GM12878 (cell line): Measurements from ENCODE around the gene HS3ST6. TPM values are rescaled to one million over a fixed set of nuclear protein-coding genes. Genes with fewer than 3 reads are reported as not detected.

Experiments used
- ATAC-seq: fragments of 200-7000 bp; cut with Tn5 transposase; 3 replicates; pipeline ENCODE4 v1.9.1; 2020; ENCODE audit warnings: mild to moderate bottlenecking, moderate library complexity
- BruUV-seq: library from RNA; stranded (reverse); fragments of 400-500 nt; replicated peaks from 2 replicates; lab custom pipeline; 2021; lab: Mats Ljungman, UMichigan
- CTCF ChIA-PET: fragments of 300-600 bp; sonication (Branson Sonifier 250); formaldehyde crosslinking; extraction: SDS; loops from one replicate; lab custom pipeline; 2021; ENCODE audit warnings: inconsistent platforms; lab: Yijun Ruan, JAX
- POLR2A ChIA-PET: fragments of 350-600 bp; formaldehyde crosslinking; extraction: SDS; loops from one replicate; lab custom pipeline; 2021; ENCODE audit warnings: inconsistent platforms; lab: Charles Lee
- RAD21 ChIA-PET: fragments of 300-600 bp; sonication (Branson Sonifier 250); formaldehyde crosslinking; loops from one replicate; lab custom pipeline; 2023; ENCODE audit warnings: antibody characterized with exemption; ENCODE audit not compliant: unreplicated experiment; lab: Charles Lee
- SMC1A ChIA-PET: fragments of 300-600 bp; sonication (Branson Sonifier 250); formaldehyde crosslinking; loops from one replicate; lab custom pipeline; 2023; ENCODE audit not compliant: unreplicated experiment, uncharacterized antibody; lab: Charles Lee
- DNase-seq: peaks from one replicate; pipeline ENCODE4 v3.0.0-alpha.2; 2011; ENCODE audit warnings: low read depth, low spot score
- FAIRE-seq: peaks from 3 replicates; lab custom pipeline; 2011; peaks lifted over from hg19 to GRCh38; lab: Jason Lieb, UNC
- H2AFZ ChIP-seq: 2 replicates; pipeline ENCODE4 v1.6.0; 2011; ENCODE audit warnings: low read depth, low read length, control low read depth; ENCODE audit not compliant: control insufficient read depth
- H3K27ac ChIP-seq: 2 replicates; pipeline ENCODE4 v1.5.1; 2011; ENCODE audit warnings: control low read depth; ENCODE audit not compliant: control insufficient read depth, insufficient read depth
- H3K27me3 ChIP-seq, 2 experiments: replicated peaks in 1 of 2; 2 replicates each; pipeline versions ENCODE4 v1.6.0 to v1.6.1; 2011; ENCODE audit warnings: low read length in 1 of 2; ENCODE audit not compliant: control insufficient read depth in 2 of 2, insufficient read depth in 2 of 2
- H3K36me3 ChIP-seq, 2 experiments: 2 replicates each; pipeline ENCODE4 v1.5.1; 2011; ENCODE audit warnings: low read length in 1 of 2; ENCODE audit not compliant: control insufficient read depth in 2 of 2, insufficient read depth in 2 of 2
- H3K4me1 ChIP-seq: 2 replicates; pipeline ENCODE4 v1.6.1; 2011; ENCODE audit warnings: mild to moderate bottlenecking, low read length, moderate library complexity, mixed read lengths; ENCODE audit not compliant: control insufficient read depth, insufficient read depth
- H3K4me2 ChIP-seq: 2 replicates; pipeline ENCODE4 v1.6.0; 2011; ENCODE audit warnings: control low read depth; ENCODE audit not compliant: control insufficient read depth, insufficient read depth
- H3K4me3 ChIP-seq: fragments of 200-600 bp; sonication (generic); 2 replicates; pipeline ENCODE4 v1.5.1; 2016
- H3K79me2 ChIP-seq: 2 replicates; pipeline ENCODE4 v1.6.0; 2011; ENCODE audit warnings: low read length; ENCODE audit not compliant: control insufficient read depth, insufficient read depth
- H3K9ac ChIP-seq: 2 replicates; pipeline ENCODE4 v1.8.0; 2011; ENCODE audit warnings: low read length, control low read depth, mixed read lengths; ENCODE audit not compliant: control insufficient read depth, insufficient read depth
- H3K9me3 ChIP-seq: replicated peaks from 3 replicates; pipeline ENCODE4 v1.5.1; 2011; ENCODE audit warnings: mild to moderate bottlenecking, low read length; ENCODE audit not compliant: control insufficient read depth, insufficient read depth
- H4K20me1 ChIP-seq: 2 replicates; pipeline ENCODE4 v1.6.0; 2011; ENCODE audit not compliant: control insufficient read depth, insufficient read depth
- BCL3 ChIP-seq: IDR thresholded peaks from 2 replicates; pipeline ENCODE4 v1.6.1; 2011; ENCODE audit warnings: borderline replicate concordance, low read depth, mild to moderate bottlenecking, moderate library complexity, low read length; ENCODE audit not compliant: insufficient read depth, poor library complexity, severe bottlenecking
- EED ChIP-seq: sonication (generic); IDR thresholded peaks from 2 replicates; pipeline ENCODE4 v1.6.1; 2016; ENCODE audit warnings: antibody characterized with exemption, low read depth
- FOXK2 ChIP-seq: fragments of 450-650 bp; IDR thresholded peaks from 2 replicates; pipeline ENCODE4 v1.6.1; 2017; ENCODE audit warnings: mild to moderate bottlenecking, moderate library complexity
- JUNB ChIP-seq: IDR thresholded peaks from 2 replicates; pipeline ENCODE4 v1.6.1; 2016; ENCODE audit warnings: antibody characterized with exemption, mild to moderate bottlenecking
- NR2F1 ChIP-seq: fragments of 450-650 bp; conservative IDR thresholded peaks from 2 replicates; pipeline ENCODE4 v1.6.1; 2017; ENCODE audit warnings: mild to moderate bottlenecking
- STAT1 ChIP-seq: fragments of 450-650 bp; conservative IDR thresholded peaks from 2 replicates; pipeline ENCODE4 v1.6.1; 2014; ENCODE audit warnings: antibody characterized with exemption, mild to moderate bottlenecking
- TARDBP ChIP-seq: IDR thresholded peaks from 2 replicates; pipeline ENCODE4 v1.6.1; 2016; ENCODE audit warnings: borderline replicate concordance
- TCF12 ChIP-seq: IDR thresholded peaks from 2 replicates; pipeline ENCODE4 v1.6.1; 2011; ENCODE audit warnings: low read depth, mild to moderate bottlenecking, low read length
- TCF7 ChIP-seq: IDR thresholded peaks from 2 replicates; pipeline ENCODE4 v1.6.1; 2014; ENCODE audit warnings: antibody characterized with exemption, borderline replicate concordance
- ZNF217 ChIP-seq: fragments of 450-650 bp; IDR thresholded peaks from 2 replicates; pipeline ENCODE4 v1.6.1; 2017; ENCODE audit warnings: antibody characterized with exemption, mild to moderate bottlenecking
- WGBS: methylation state at CpG from one replicate; pipeline ENCODE4 v1.1.6; 2016; ENCODE audit warnings: low lambda C conversion rate; ENCODE audit not compliant: insufficient replicate concordance, insufficient coverage; ENCODE audit errors: missing lambda C conversion rate; 5-methylcytosine and 5-hydroxymethylcytosine counted together
- in situ Hi-C: fragments of 300-500 bp; cut with MboI; formaldehyde crosslinking; loops from 9 replicates; pipeline ENCODE4 v1.14.3; 2018; ENCODE audit warnings: mixed read lengths
- intact Hi-C: fragments of 100-400 bp; cut with micrococcal nuclease; formaldehyde crosslinking; loops from one replicate; pipeline ENCODE4 v1.14.2; 2022; ENCODE audit not compliant: unreplicated experiment
- polyA plus RNA-seq, 11 experiments: library from polyadenylated mRNA; depleted of rRNA in 4 of 11; unstranded in 6 of 11; stranded (reverse) in 5 of 11; fragments of >200 nt; fragmentation: Nextera tagmentation in 4 of 11; fragmentation: Illumina TruSeq in 1 of 11; extraction: Ambion mirVana in 4 of 11; extraction: Trizol in 1 of 11; gene quantifications; 1 replicate in 1 of 11; 2 replicates in 10 of 11; pipeline versions ENCODE4 v1.2.1 to v1.2.3, GENCODE V29; 2011 to 2016; ENCODE audit warnings: inconsistent platforms in 2 of 11, missing spikeins in 2 of 11, low read depth in 1 of 11
- total RNA-seq, 4 experiments: library from RNA; depleted of rRNA in 3 of 4; stranded (reverse); fragments of >200 nt in 3 of 4; fragmentation: Illumina TruSeq in 1 of 4; extraction: Trizol in 1 of 4; gene quantifications; 2 replicates each; pipeline versions ENCODE4 v1.2.1 to v1.2.3, GENCODE V29; 2013 to 2021
- TF ChIP-seq, protein P1 (sequence below): fragments of 450-650 bp; IDR thresholded peaks from 2 replicates; pipeline ENCODE4 v1.6.1; 2016; ENCODE audit warnings: mild to moderate bottlenecking, moderate library complexity, borderline replicate concordance
- TF ChIP-seq, protein P2 (sequence below): IDR thresholded peaks from 2 replicates; pipeline ENCODE4 v1.6.1; 2012; ENCODE audit warnings: low read depth, low read length, improper control_type of control experiment
- TF ChIP-seq, protein P3 (sequence below): fragments of 450-650 bp; IDR thresholded peaks from 2 replicates; pipeline ENCODE4 v1.6.1; 2017; ENCODE audit warnings: mild to moderate bottlenecking, low read depth, inconsistent platforms; ENCODE audit not compliant: poor library complexity, severe bottlenecking
- TF ChIP-seq, protein P4 (sequence below): fragments of 450-650 bp; IDR thresholded peaks from 2 replicates; pipeline ENCODE4 v1.6.1; 2017; ENCODE audit warnings: mild to moderate bottlenecking

The HS3ST6 gene
- total and polyA plus RNA-seq, 10 of the 15 experiments (the other 5 are each of a cell fraction or from before 2014, with no cell fraction given) = not detected

- FAIRE-seq (no peak), DNase-seq (no peak), ATAC-seq (no peak)
- Histone ChIP-seq H4K20me1 (no peaks in the 10 kb centered on the region), H3K4me2 (no peak overlapping the region), H3K4me1 (peaks cover 12% of the 10 kb centered on the region), H3K36me3 (no peaks in the 10 kb centered on the region), H3K4me3 (no peak overlapping the region), H3K9me3 (no peaks in the 10 kb centered on the region), H3K9ac (no peak overlapping the region), H2AFZ (no peak overlapping the region), H3K79me2 (no peaks in the 10 kb centered on the region), H3K27ac (no peak overlapping the region), H3K27me3 (no peaks in the 10 kb centered on the region)
- in situ Hi-C loops = no loop called here
- no TSS peak for BruUV-seq
- ChIA-PET RAD21 (no interaction called here), CTCF (interaction anchor here (0.6 to 2.4 kb wide), 3 partner anchors 15 to 1225 kb away, joined by 3 to 8 read pairs (median 3); no protein-coding TSS in a partner anchor), SMC1A (interaction anchor here (1.8 to 2.9 kb wide), 2 partner anchors 12 to 66 kb away, joined by 3 to 6 read pairs; no protein-coding TSS in a partner anchor), POLR2A (no interaction called here)
- intact Hi-C loops = no loop called here
- WGBS = 46% methylated on average over 11 of the region's 11 CpGs
- no peak for TF ChIP-seq STAT1
- no peak for TF ChIP-seq TCF12
- TF ChIP-seq, protein P1, sequence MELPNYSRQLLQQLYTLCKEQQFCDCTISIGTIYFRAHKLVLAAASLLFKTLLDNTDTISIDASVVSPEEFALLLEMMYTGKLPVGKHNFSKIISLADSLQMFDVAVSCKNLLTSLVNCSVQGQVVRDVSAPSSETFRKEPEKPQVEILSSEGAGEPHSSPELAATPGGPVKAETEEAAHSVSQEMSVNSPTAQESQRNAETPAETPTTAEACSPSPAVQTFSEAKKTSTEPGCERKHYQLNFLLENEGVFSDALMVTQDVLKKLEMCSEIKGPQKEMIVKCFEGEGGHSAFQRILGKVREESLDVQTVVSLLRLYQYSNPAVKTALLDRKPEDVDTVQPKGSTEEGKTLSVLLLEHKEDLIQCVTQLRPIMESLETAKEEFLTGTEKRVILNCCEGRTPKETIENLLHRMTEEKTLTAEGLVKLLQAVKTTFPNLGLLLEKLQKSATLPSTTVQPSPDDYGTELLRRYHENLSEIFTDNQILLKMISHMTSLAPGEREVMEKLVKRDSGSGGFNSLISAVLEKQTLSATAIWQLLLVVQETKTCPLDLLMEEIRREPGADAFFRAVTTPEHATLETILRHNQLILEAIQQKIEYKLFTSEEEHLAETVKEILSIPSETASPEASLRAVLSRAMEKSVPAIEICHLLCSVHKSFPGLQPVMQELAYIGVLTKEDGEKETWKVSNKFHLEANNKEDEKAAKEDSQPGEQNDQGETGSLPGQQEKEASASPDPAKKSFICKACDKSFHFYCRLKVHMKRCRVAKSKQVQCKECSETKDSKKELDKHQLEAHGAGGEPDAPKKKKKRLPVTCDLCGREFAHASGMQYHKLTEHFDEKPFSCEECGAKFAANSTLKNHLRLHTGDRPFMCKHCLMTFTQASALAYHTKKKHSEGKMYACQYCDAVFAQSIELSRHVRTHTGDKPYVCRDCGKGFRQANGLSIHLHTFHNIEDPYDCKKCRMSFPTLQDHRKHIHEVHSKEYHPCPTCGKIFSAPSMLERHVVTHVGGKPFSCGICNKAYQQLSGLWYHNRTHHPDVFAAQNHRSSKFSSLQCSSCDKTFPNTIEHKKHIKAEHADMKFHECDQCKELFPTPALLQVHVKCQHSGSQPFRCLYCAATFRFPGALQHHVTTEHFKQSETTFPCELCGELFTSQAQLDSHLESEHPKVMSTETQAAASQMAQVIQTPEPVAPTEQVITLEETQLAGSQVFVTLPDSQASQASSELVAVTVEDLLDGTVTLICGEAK = no peak
- TF ChIP-seq TARDBP = no peak
- TF ChIP-seq EED = no peak
- TF ChIP-seq, protein P2, sequence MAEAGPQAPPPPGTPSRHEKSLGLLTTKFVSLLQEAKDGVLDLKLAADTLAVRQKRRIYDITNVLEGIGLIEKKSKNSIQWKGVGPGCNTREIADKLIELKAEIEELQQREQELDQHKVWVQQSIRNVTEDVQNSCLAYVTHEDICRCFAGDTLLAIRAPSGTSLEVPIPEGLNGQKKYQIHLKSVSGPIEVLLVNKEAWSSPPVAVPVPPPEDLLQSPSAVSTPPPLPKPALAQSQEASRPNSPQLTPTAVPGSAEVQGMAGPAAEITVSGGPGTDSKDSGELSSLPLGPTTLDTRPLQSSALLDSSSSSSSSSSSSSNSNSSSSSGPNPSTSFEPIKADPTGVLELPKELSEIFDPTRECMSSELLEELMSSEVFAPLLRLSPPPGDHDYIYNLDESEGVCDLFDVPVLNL = no peak
- TF ChIP-seq, protein P3, sequence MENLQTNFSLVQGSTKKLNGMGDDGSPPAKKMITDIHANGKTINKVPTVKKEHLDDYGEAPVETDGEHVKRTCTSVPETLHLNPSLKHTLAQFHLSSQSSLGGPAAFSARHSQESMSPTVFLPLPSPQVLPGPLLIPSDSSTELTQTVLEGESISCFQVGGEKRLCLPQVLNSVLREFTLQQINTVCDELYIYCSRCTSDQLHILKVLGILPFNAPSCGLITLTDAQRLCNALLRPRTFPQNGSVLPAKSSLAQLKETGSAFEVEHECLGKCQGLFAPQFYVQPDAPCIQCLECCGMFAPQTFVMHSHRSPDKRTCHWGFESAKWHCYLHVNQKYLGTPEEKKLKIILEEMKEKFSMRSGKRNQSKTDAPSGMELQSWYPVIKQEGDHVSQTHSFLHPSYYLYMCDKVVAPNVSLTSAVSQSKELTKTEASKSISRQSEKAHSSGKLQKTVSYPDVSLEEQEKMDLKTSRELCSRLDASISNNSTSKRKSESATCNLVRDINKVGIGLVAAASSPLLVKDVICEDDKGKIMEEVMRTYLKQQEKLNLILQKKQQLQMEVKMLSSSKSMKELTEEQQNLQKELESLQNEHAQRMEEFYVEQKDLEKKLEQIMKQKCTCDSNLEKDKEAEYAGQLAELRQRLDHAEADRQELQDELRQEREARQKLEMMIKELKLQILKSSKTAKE = no peak
- TF ChIP-seq, protein P4, sequence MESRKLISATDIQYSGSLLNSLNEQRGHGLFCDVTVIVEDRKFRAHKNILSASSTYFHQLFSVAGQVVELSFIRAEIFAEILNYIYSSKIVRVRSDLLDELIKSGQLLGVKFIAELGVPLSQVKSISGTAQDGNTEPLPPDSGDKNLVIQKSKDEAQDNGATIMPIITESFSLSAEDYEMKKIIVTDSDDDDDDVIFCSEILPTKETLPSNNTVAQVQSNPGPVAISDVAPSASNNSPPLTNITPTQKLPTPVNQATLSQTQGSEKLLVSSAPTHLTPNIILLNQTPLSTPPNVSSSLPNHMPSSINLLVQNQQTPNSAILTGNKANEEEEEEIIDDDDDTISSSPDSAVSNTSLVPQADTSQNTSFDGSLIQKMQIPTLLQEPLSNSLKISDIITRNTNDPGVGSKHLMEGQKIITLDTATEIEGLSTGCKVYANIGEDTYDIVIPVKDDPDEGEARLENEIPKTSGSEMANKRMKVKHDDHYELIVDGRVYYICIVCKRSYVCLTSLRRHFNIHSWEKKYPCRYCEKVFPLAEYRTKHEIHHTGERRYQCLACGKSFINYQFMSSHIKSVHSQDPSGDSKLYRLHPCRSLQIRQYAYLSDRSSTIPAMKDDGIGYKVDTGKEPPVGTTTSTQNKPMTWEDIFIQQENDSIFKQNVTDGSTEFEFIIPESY = no peak
- no peak for TF ChIP-seq FOXK2
- TF ChIP-seq NR2F1 = no peak
- TF ChIP-seq TCF7 = no peak
- no peak for TF ChIP-seq ZNF217
- no peak for TF ChIP-seq BCL3
- TF ChIP-seq JUNB = no peak
Measured at GRCh38 chr16:1877804-1878203, 40.4 kb downstream of the HS3ST6 start.
